Gastroesophageal sphincter (tissue), 4 donors: ENCODE results near the gene MCM5. TPM values are rescaled to one million over a fixed set of nuclear protein-coding genes. Genes with fewer than 3 reads are reported as not detected.

Source experiments
- ATAC-seq: fragments of 150-250 bp; one replicate; pipeline ENCODE4 v1.9.1; 2016; ENCODE audit warnings: mild to moderate bottlenecking, moderate library complexity
- H3K27ac ChIP-seq, 4 donors: fragments of 200-600 bp; sonication (generic) in 3 of 4; 1 replicate in 3 of 4; 2 replicates in 1 of 4; pipeline ENCODE4 v1.5.1; 2016 to 2019
- H3K27me3 ChIP-seq: fragments of 200-600 bp; sonication (generic); one replicate; pipeline ENCODE4 v1.5.1; 2019
- H3K36me3 ChIP-seq, 2 donors: fragments of 200-600 bp; sonication (generic); one replicate each; pipeline ENCODE4 v1.5.1; 2019; ENCODE audit warnings: control low read depth in 1 of 2
- H3K4me1 ChIP-seq, 3 donors: fragments of 200-600 bp; sonication (generic); 1 replicate in 2 of 3; 2 replicates in 1 of 3; pipeline ENCODE4 v1.5.1; 2016 to 2019; ENCODE audit warnings: control low read depth in 2 of 3
- H3K4me3 ChIP-seq, 2 donors: fragments of 200-600 bp; sonication (generic); one replicate each; pipeline ENCODE4 v1.5.1; 2019; ENCODE audit warnings: mild to moderate bottlenecking in 1 of 2, moderate library complexity in 1 of 2
- H3K9me3 ChIP-seq, 3 donors: fragments of 200-600 bp; sonication (generic); one replicate each; pipeline ENCODE4 v1.5.1; 2017 to 2019; ENCODE audit warnings: control low read depth in 2 of 3
- EP300 ChIP-seq: sonication (generic); formaldehyde crosslinking; IDR thresholded peaks from one replicate; pipeline ENCODE4 v1.6.1; 2017; ENCODE audit warnings: antibody characterized with exemption, mild to moderate bottlenecking
- POLR2A ChIP-seq, 2 donors: fragments of 450-650 bp; IDR thresholded peaks; one replicate each; pipeline ENCODE4 v1.6.1; 2017; ENCODE audit warnings: antibody characterized with exemption in 2 of 2, mild to moderate bottlenecking in 2 of 2, moderate library complexity in 1 of 2
- POLR2AphosphoS5 ChIP-seq: sonication (generic); formaldehyde crosslinking; IDR thresholded peaks from one replicate; pipeline ENCODE4 v1.6.1; 2017; ENCODE audit warnings: antibody characterized with exemption
- WGBS, 2 donors: methylation state at CpG; one replicate each; pipeline ENCODE4 v1.1.5; 2018; ENCODE audit warnings: low coverage in 1 of 2; 5-methylcytosine and 5-hydroxymethylcytosine counted together
- total RNA-seq, 4 donors: library from RNA; depleted of rRNA; stranded (reverse); fragments of >200 nt; gene quantifications; one replicate each; pipeline ENCODE4 v1.1.0, GENCODE V29; 2016
- TF ChIP-seq, protein P1 (sequence below), 4 experiments: fragments of 200-600 bp in 2 of 4; fragments of 450-650 bp in 2 of 4; sonication (generic) in 1 of 4; IDR thresholded peaks; one replicate each; pipeline ENCODE4 v1.5.1; 2017 to 2019; ENCODE audit warnings: antibody characterized with exemption in 4 of 4, mild to moderate bottlenecking in 2 of 4, moderate library complexity in 2 of 4

MCM5 gene
- total RNA-seq, 4 donors from 2014 or later, result 14.5 to 19.2 (median 15.3) TPM

- no peak overlapping the region for H3K27ac ChIP-seq
- H3K9me3 ChIP-seq, result no peaks in the 10 kb centered on the region
- H3K36me3 ChIP-seq, result peaks cover 0 to 79% of the 10 kb centered on the region in 2 donors
- no peak for ATAC-seq
- WGBS, 2 donors, result 93% methylated on average over 2 of the region's 9 CpGs; no CpG with 5 or more reads in 1 of the 2 donors
- no peaks in the 10 kb centered on the region for H3K27me3 ChIP-seq
- H3K4me1 ChIP-seq, result no peaks in the 10 kb centered on the region
- TF ChIP-seq, protein P1, sequence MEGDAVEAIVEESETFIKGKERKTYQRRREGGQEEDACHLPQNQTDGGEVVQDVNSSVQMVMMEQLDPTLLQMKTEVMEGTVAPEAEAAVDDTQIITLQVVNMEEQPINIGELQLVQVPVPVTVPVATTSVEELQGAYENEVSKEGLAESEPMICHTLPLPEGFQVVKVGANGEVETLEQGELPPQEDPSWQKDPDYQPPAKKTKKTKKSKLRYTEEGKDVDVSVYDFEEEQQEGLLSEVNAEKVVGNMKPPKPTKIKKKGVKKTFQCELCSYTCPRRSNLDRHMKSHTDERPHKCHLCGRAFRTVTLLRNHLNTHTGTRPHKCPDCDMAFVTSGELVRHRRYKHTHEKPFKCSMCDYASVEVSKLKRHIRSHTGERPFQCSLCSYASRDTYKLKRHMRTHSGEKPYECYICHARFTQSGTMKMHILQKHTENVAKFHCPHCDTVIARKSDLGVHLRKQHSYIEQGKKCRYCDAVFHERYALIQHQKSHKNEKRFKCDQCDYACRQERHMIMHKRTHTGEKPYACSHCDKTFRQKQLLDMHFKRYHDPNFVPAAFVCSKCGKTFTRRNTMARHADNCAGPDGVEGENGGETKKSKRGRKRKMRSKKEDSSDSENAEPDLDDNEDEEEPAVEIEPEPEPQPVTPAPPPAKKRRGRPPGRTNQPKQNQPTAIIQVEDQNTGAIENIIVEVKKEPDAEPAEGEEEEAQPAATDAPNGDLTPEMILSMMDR (IDR thresholded peaks at IDR 0.05), result no peak
- TF ChIP-seq EP300 (no peak), POLR2AphosphoS5 (no peak), POLR2A (IDR thresholded peaks at IDR 0.05) (no peak)
- no peak overlapping the region for H3K4me3 ChIP-seq
Measured at GRCh38 chr22:35422936-35423335, 23.0 kb downstream of the MCM5 start.

- TF ChIP-seq POLR2AphosphoS5, result no peak
- no peak for TF ChIP-seq POLR2A (IDR thresholded peaks at IDR 0.05)
- TF ChIP-seq, protein P1 (IDR thresholded peaks at IDR 0.05), result no peak
- TF ChIP-seq EP300, result no peak
- H3K27ac ChIP-seq, result no peak overlapping the region
- ATAC-seq, result no peak
- no peaks in the 10 kb centered on the region for H3K9me3 ChIP-seq
- peaks cover 0 to 67% of the 10 kb centered on the region in 2 donors for H3K36me3 ChIP-seq
- no peak overlapping the region for H3K4me3 ChIP-seq
- no peaks in the 10 kb centered on the region for H3K4me1 ChIP-seq
- H3K27me3 ChIP-seq, result no peaks in the 10 kb centered on the region
- 96 to 100% methylated on average over 8 to 15 of the region's 26 CpGs for WGBS, 2 donors
Measured at GRCh38 chr22:35424081-35424480, 24.1 kb downstream of the MCM5 start.

DNA sequence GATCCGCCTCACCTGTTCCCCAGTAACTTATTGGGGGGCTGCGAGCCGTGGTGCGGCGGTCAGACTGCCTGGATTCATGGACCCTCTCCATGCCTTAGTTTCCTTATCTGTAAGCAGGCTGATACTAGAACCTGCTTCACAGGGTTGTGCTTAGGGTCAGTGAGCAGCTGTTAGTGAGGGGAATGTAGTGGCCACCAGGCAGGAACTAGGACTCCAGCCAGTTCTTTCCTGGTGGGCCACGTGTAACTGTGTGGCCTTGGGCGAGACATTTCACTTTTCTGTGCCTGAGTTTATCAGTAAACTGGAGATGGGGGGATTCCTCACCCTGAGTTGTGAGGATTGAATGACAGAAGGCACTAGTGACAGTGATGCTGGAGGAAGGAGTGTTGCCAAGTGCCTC lies 24.8 kb downstream of the MCM5 start:
- H3K27me3 ChIP-seq, result no peaks in the 10 kb centered on the region
- peaks cover 0 to 60% of the 10 kb centered on the region in 2 donors for H3K36me3 ChIP-seq
- TF ChIP-seq, protein P1 (IDR thresholded peaks at IDR 0.05), result no peak
- no peak for TF ChIP-seq POLR2AphosphoS5
- no peak for TF ChIP-seq EP300
- no peak for TF ChIP-seq POLR2A (IDR thresholded peaks at IDR 0.05)
- no peak for ATAC-seq
- 86% methylated on average over 1 of the region's 7 CpGs; no CpG with 5 or more reads in 1 of the 2 donors for WGBS, 2 donors
- no peak overlapping the region for H3K27ac ChIP-seq
- no peak overlapping the region for H3K4me3 ChIP-seq
- no peaks in the 10 kb centered on the region for H3K4me1 ChIP-seq
- no peaks in the 10 kb centered on the region for H3K9me3 ChIP-seq

DNA sequence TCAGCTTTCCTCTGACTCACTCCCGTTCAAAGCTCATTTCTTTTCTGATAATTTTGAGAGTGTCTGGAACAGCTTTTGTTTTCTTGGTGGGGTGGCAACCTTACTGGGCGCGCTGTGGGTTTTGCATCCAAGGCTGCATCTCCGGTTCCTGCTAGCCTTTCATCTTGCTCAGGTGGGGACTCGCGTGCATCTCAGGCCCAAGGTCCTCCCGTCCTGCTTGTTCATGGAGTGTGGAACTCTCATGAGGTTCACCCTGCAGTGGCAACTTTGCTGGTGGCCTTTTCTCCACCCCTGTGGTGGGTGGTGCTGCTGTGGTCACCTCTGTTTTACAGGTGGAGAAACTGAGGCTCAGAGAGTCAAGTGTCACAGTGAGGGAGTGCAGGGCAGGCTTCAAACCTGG lies 25.6 kb downstream of the MCM5 start:
- H3K27me3 ChIP-seq, result no peaks in the 10 kb centered on the region
- no peaks in the 10 kb centered on the region for H3K9me3 ChIP-seq
- no peak overlapping the region for H3K27ac ChIP-seq
- WGBS, 2 donors, result 88% methylated on average over 2 to 4 of the region's 7 CpGs
- H3K4me3 ChIP-seq, result no peak overlapping the region
- H3K36me3 ChIP-seq, result peaks cover 0 to 53% of the 10 kb centered on the region in 2 donors
- TF ChIP-seq POLR2A (IDR thresholded peaks at IDR 0.05), result no peak
- TF ChIP-seq POLR2AphosphoS5, result no peak
- TF ChIP-seq, protein P1 (IDR thresholded peaks at IDR 0.05), result no peak
- TF ChIP-seq EP300, result no peak
- ATAC-seq, result no peak
- peaks cover 0 to 3% (median 0%) of the 10 kb centered on the region in 3 donors for H3K4me1 ChIP-seq

GRCh38 chr22:35425971-35426800 lies 26.2 kb downstream of the MCM5 start:
- WGBS, 2 donors, result 68% methylated on average over 3 of the region's 11 CpGs; no CpG with 5 or more reads in 1 of the 2 donors
- no peaks in the 10 kb centered on the region for H3K9me3 ChIP-seq
- no peak for ATAC-seq
- H3K36me3 ChIP-seq, result peaks cover 0 to 46% of the 10 kb centered on the region in 2 donors
- no peaks in the 10 kb centered on the region for H3K27me3 ChIP-seq
- TF ChIP-seq, protein P1 (IDR thresholded peaks at IDR 0.05), result no peak
- TF ChIP-seq EP300 (no peak), POLR2A (IDR thresholded peaks at IDR 0.05) (no peak), POLR2AphosphoS5 (no peak)
- H3K27ac ChIP-seq, result no peak overlapping the region
- H3K4me3 ChIP-seq, result no peak overlapping the region
- peaks cover 0 to 9% (median 3%) of the 10 kb centered on the region in 3 donors for H3K4me1 ChIP-seq
